ENCODE results near the gene TENM4.

GRCh38 chr11:78845496-78845895 lies 595.3 kb downstream of the TENM4 start:
- TF ChIP-seq ZNF775 (CRISPR knock-in tag; IDR thresholded peaks at IDR 0.05; ENCODE audit: borderline replicate concordance) (no peak), FIP1L1 (IDR thresholded peaks at IDR 0.05; ENCODE audit: borderline replicate concordance, insufficient read depth, low read depth, low read length) (no peak), ZNF335 (CRISPR knock-in tag; IDR thresholded peaks at IDR 0.05) (no peak), NFE2L1 (CRISPR knock-in tag; IDR thresholded peaks at IDR 0.05; ENCODE audit: borderline replicate concordance) (no peak), CBX1 (IDR thresholded peaks at IDR 0.05; ENCODE audit: low read depth) (no peak), HDAC1 (CRISPR knock-in tag; IDR thresholded peaks at IDR 0.05) (no peak), POLR2A (IDR thresholded peaks at IDR 0.05; ENCODE audit: insufficient read depth in 1 of 2, low read depth in 2 of 2, low read length in 2 of 2) (no peak), ZNF274 (CRISPR knock-in tag; IDR thresholded peaks at IDR 0.05) (no peak), CC2D1A (CRISPR knock-in tag; IDR thresholded peaks at IDR 0.05) (no peak)
- TF ChIP-seq, protein P1, sequence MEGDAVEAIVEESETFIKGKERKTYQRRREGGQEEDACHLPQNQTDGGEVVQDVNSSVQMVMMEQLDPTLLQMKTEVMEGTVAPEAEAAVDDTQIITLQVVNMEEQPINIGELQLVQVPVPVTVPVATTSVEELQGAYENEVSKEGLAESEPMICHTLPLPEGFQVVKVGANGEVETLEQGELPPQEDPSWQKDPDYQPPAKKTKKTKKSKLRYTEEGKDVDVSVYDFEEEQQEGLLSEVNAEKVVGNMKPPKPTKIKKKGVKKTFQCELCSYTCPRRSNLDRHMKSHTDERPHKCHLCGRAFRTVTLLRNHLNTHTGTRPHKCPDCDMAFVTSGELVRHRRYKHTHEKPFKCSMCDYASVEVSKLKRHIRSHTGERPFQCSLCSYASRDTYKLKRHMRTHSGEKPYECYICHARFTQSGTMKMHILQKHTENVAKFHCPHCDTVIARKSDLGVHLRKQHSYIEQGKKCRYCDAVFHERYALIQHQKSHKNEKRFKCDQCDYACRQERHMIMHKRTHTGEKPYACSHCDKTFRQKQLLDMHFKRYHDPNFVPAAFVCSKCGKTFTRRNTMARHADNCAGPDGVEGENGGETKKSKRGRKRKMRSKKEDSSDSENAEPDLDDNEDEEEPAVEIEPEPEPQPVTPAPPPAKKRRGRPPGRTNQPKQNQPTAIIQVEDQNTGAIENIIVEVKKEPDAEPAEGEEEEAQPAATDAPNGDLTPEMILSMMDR (CRISPR knock-in tag; IDR thresholded peaks at IDR 0.05), result no peak

Data from HepG2 (cell line).